GM10266 (cell line): ENCODE data around the gene FBXL13.
"Not testable (repeated sequence)": the region's sequence is repeated elsewhere in the genome, so short reads cannot be mapped to it uniquely, and the experiment has no call there.

Experiments
- DNase-seq: peaks from one replicate; pipeline ENCODE4 v3.0.0; 2012; ENCODE audit errors: extremely low spot score
- TF ChIP-seq, protein P1 (sequence below): IDR thresholded peaks from 2 replicates; pipeline ENCODE4 v1.5.1; 2012; ENCODE audit warnings: mild to moderate bottlenecking, low read depth; ENCODE audit not compliant: control insufficient read depth, insufficient read depth; ENCODE audit errors: missing control alignments

FBXL13 gene

DNA sequence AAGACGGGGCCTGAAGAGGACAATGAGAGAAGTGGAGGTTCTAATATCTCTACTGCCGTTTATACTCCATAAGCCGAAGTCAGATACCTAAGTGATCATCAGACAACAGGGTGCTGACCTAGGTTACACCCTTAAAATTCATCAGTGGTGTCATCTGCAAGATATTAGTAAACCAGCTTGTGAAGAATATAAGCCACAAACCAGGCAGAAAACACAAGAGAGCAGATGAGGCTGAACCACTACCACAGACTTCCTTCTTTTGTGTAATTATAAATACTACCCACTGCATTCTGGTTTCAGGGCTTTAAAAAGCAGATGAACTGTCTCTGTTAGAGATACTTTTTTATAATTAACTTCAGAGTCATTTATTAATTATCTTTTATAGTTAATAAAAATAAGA lies 230.7 kb downstream of the FBXL13 start:
- peak; percentile 10 for DNase-seq
- TF ChIP-seq, protein P1, sequence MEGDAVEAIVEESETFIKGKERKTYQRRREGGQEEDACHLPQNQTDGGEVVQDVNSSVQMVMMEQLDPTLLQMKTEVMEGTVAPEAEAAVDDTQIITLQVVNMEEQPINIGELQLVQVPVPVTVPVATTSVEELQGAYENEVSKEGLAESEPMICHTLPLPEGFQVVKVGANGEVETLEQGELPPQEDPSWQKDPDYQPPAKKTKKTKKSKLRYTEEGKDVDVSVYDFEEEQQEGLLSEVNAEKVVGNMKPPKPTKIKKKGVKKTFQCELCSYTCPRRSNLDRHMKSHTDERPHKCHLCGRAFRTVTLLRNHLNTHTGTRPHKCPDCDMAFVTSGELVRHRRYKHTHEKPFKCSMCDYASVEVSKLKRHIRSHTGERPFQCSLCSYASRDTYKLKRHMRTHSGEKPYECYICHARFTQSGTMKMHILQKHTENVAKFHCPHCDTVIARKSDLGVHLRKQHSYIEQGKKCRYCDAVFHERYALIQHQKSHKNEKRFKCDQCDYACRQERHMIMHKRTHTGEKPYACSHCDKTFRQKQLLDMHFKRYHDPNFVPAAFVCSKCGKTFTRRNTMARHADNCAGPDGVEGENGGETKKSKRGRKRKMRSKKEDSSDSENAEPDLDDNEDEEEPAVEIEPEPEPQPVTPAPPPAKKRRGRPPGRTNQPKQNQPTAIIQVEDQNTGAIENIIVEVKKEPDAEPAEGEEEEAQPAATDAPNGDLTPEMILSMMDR = no peak

DNA sequence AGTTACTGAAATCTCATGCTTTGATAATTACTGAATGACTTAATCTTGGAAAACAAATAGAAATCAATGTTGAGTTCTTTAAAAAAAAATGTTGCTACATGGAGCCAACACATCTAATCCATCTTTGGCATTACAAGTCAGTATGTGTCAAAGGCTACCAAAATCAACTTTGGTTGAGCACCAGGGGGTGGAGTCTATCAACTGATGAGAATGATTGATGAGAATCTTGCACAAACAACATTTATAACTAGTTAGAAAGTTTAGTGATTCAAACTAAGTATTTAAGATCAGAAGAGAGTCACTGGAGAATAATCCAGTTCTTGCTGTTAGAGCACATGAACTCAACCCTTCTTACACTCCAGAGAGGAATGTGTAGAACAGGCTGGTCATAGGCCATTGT lies 232.3 kb downstream of the FBXL13 start:
- TF ChIP-seq, protein P1 = no peak
- DNase-seq = no peak

DNA sequence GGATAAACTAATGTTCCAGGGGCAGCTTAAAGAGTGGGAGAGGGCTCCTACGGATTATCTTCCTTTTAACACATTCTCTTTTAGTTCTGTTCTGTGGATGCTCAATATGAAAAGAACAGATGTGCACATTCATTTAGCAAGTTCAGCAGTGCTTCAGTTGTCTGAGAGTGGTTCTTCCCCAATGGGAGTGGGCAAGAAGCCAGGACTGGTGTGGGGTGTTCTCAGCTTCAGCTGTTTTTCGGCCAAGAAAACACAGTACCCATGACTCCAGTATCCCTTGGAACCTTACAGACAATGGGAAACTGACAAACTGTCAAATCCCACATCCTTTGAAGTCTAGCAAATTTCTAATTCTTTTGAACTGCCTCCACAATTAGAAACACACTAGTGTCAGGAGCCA lies 233.3 kb downstream of the FBXL13 start:
- TF ChIP-seq, protein P1 = no peak

DNA sequence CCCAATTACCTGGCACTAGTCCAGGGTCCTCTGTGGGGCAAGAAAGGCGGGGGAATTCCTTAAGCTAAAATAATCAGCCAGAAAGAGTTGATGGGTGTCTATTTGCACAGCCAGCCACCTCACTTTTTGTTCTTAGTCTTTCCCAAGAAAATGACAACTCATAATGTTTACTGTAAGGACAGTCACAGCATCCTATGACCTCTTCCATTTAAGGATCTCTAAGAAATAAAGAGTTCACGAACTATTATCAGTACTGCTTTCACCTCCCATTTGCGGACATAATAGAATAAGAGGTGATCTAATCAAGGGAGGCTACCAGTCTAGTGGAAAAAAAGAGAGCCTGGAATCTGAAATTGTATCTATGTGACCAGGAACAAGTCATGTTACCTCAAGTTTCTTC lies 234.2 kb downstream of the FBXL13 start:
- TF ChIP-seq, protein P1 = no peak
- DNase-seq = no peak

More for the DNA sequence above, 233.3 kb downstream of the FBXL13 start:
- no peak for DNase-seq

DNA sequence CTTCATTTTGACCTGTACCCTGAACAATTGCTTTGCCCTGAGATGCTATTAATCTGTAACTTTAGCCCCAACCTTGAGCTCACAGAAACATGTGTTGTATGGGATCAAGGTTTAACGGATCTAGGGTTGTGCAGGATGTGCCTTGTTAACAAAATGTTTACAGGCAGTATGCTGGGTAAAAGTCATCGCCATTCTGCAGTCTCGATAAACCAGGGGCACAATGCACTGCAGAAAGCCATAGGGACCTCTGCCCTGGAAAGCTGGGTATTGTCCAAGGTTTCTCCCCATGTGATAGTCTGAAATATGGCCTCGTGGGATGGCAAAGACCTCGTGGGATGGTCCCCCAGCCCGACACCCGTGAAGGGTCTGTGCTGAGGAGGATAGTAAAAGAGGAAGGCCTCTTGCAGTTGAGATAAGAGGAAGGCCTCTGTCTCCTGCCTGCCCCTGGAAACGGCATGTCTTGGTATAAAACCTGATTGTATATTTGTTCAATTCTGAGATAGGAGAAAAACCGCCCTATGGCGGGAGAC lies 236.0 kb downstream of the FBXL13 start:
- DNase-seq = not testable (repeated sequence)

DNA sequence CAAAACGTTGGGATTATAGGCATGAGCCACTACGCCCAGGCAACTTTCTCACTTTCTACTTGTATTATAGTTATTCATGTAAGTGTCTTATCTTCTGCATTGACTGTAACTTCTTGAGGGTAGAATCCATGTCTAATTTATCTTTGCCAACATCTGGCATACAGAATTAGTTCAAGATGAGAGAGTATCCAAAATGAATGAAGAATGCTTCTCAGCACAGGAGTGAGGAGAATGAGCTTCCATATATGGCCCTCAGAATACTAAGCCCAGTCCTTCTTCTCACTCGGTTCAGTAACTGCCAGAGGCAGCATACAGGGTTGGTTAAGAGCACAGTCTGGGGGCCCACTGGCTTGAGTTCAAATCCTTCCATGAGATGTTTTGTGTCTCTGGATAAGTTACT lies 236.8 kb downstream of the FBXL13 start:
- no peak for DNase-seq

DNA sequence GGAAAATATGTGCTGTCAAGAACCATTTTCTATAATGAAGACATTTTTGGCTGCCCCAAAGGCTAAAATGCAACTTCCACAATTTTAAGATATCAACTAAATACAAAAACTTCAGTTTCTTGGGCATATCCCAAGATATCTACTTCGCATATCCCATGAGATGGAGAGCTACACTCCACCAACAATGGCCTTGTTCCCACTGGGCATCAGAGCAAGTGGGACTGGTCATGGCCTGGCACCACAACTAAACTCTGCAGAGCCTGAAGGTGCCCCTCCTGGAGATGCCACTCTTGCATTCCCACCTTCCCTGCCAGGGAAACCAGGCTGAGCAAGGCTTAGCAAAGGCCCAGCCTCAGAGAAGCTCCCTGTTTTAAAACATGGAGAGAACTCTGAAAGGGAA lies 237.6 kb downstream of the FBXL13 start:
- TF ChIP-seq, protein P1 = no peak
- no peak for DNase-seq

More for the DNA sequence above, 236.8 kb downstream of the FBXL13 start:
- TF ChIP-seq, protein P1 = no peak
